ENCODE results near the gene MCOLN3. TPM values are rescaled to one million over a fixed set of nuclear protein-coding genes. Genes with fewer than 3 reads are reported as not detected.

The MCOLN3 gene, protein sequence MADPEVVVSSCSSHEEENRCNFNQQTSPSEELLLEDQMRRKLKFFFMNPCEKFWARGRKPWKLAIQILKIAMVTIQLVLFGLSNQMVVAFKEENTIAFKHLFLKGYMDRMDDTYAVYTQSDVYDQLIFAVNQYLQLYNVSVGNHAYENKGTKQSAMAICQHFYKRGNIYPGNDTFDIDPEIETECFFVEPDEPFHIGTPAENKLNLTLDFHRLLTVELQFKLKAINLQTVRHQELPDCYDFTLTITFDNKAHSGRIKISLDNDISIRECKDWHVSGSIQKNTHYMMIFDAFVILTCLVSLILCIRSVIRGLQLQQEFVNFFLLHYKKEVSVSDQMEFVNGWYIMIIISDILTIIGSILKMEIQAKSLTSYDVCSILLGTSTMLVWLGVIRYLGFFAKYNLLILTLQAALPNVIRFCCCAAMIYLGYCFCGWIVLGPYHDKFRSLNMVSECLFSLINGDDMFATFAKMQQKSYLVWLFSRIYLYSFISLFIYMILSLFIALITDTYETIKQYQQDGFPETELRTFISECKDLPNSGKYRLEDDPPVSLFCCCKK
- total RNA-seq, result not detected

DNA sequence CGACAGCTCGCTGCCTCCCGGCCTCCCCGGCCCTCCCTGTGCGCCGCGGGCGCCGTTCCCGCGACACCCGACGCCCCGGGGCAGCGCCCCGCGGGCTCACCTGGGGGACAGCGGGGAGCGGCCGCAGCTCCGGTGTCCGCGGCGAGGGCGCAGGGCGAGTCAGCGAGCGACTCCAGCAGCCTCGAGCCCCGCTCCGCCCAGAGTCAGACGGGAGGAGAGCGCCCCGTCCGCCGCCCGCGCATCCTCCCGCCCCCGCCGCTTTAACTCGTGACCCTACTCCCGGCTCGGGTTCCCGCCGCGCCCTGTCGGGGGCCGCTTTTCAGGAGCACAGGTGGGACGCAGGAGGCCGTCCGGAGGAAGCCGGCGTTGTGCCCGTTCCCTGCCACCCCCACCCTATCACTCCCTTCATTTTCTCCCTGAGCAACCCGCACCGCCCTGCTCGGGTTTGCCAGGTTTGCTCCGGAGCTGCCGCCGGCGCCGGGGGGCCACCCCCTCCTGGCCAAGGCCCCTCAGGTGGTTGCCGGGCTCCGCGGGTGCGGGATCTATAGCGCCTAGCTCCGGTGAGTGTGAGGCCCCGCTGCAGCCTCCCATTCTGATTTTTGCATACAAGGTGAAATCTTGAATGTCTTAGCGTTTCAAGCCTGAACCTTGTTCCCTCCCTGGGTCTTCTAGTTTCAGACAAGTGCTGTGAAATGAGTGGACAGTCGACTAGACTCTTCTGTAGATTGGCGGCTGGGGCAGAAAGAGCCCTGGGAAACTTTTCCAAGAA is at the start of gene MCOLN3:
Gene MCOLN3 (minus strand): TSS at position 205 of the 769 bp plus-strand sequence. CDS start 3,140 bp downstream, outside the sequence.
- DNase-seq, result no peak

DNA sequence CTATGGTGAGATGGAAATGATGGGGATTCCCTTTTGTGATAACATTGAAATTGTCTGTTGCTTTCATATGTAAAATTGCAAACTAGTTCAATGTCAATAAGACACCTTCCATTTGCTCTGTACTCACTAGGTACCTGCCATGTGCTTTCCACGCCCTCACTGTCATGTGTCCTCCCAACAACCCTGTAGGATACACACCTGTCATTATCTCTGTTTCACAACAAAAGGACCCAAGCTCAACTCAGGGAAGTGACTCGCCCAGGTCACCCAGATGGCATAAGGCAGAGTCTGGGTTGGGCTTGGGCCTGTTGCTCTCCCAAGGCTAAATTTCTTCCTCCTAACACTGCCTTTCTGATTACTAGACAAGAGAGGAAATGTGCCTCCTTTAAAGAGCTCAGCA is 45.3 kb upstream of the MCOLN3 start:
- DNase-seq, result no peak

DNA sequence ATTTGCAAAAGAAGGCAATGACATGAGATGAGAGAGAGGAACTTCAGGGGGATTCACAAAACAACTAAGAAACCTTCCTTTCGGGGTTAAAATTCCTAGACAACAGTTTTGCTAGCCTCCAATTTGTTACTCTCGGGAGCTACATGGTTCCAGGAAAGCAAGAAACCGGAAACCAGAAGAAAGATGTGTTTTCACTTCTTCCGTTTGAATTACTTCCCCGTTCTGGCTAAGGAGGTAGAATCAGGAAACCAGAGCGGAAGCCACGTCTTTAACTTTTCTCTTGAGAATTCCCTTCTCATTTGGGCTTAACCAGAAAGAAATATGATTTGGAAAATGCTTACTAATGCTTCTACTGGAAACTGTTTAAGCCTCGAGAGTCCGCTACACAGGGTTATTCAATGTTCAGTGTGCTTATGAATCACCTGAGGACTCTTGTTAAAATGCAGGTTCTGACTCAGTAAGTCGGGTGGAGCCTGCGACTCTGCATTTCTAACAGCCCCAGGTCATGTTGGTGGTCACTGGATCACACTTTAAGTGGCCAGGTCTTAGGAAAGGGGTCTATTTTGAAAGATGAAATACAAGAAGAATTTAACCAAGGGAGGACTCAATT is 43.5 kb upstream of the MCOLN3 start:
- DNase-seq, result no peak

DNA sequence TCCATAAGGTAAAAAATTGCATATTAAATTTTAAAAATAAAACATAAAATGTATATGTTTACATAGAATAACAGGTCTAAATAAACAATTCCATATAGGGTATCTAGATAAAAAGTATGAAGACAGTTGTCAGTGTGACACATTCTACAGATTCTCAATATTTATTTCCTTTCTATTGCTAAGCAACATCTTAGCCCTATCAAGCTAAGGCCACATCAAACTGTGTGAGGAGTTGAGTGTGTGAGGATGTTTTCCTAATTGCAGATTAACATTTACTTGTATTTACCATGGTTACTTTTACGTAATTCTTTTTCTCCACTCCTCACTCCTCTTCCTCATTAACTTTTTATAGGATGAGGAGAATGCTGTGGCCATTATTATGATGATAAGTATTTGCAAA is 41.9 kb upstream of the MCOLN3 start:
- DNase-seq, result no peak

DNA sequence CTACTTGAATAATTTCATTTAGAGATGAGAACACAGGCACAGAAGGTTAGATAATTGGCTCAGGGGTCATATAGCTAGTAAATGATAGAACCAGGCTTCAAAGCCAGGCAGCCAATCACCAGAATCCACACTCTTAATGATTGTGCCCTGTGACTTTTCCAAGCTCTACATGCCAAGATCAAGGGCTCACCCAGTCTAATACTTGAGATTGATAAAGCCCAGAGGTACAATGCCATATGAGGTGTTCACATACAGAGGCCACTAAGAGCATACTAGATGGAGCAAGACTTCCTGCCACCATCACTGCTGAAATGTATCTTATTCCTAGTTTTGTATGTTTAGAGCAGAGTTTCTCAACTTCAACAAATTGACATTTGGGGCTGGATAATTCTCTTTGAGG is 40.9 kb upstream of the MCOLN3 start:
- no peak for DNase-seq

DNA sequence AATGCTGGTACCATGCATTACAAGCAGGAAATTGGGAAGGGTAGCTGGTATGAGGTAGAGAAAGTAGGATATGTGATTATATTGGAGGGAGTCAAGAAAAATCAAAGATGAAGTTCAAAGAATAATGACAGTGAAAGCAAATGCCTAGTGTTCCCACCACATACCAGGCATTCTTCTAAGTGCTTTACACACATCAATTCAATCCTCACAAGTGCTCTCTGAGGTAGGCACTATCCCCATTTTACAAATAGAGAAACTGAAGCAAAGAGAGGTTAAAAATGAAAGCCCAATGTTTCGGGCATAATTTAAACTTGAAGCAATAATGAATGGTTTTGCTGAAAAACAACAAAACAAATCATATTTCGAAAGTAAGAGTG is 40.1 kb upstream of the MCOLN3 start:
- no peak for DNase-seq

DNA sequence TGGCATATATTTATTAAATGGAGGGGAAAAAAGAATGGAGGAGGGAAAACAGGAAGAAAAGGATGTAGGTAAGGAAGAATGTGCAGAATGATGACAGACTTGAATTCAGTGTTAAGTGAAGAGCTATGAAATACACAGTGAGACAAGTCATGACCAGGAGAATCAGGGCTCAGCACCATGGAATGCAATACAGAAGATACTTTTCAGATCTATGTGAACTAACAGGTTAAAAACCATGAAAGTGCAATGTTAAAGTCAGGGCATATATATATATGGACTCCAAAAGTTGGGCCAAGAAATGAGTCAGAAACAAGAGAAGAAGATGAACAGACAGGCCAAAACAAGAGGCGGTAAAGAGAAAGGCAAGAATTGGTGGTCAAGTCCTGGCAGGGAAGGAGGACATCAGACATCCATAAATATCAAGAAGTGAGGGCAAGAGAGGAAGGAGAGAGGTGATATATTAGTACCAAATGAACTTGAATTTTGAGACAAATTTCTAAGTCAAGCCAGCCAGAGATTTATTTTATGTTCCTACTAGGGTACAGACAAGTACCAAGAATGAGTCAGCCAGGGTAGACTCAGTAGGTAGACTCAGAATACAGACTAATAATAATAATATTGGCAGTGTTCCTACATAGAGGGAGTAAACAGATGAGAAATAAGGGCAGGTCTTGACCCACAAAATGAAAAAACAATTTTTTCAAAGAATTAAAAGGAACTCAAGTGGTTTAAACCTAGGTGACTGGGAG is 39.5 kb upstream of the MCOLN3 start:
- no peak for DNase-seq

DNA sequence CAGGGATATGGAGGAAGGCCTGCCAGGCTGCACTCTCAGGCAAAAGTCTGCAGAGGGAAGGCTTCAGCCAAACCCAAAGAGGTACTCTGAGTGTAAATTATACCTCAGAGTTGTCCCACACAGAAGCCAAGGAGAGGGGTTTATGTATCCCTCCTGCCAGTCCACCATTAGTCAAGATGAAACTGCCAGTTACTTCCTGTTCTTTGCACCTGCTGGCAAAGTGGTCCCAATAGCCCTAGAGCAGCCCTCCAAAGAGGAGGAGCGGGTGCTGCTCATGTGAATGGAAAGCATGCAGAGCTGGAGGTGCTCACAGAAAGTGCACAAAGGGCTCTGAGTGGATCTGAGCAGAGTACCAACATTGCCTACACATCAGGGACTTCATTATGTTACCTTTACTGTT is 37.1 kb upstream of the MCOLN3 start:
- DNase-seq, result no peak

DNA sequence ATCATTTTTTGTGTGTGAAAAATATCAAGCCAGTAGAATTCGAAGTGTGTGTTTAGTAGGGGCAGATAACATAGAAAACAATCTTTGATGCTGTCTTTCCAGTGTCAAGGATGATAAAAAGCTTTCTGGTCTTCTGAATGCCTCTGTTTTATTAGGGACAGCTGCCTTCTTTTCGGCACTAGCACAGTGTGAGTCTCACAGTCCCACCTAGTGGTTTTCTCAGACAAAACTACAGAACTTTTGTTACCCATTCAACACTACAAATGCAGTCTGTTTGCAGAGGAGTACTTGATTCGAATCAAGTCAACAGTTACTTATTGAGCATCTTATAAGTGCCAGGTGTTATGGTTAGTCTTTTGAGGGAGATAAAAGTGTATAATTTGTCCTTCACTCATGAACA is 30.6 kb upstream of the MCOLN3 start:
- DNase-seq, result no peak

DNA sequence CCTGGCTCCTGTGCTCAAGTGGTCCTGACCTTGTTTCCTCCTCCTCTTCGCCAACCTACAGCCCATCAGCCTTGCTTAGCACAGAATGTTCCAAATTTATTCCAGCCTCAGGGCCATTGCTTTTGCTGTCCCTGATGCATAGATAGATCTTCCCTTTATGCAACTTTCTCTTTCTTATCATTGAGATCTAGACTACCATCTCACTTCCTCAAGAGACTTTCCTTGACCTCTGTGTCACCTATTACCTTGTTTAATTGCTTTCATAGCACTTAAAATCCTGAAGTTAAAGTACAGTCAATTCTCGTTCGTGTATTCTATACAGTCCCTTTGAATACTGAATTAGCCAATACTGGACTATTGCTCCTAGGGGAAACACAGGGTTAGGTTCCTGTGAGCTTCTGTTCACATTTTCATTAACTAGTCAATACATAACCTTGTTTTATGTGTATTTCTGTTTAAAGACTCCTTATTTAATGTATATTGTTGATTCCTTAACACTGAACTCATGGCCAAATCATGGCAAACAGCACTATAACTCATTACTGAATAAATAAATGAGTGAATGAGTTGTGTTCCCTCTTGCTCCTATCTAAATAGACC is 26.2 kb upstream of the MCOLN3 start:
- DNase-seq, result no peak

DNA sequence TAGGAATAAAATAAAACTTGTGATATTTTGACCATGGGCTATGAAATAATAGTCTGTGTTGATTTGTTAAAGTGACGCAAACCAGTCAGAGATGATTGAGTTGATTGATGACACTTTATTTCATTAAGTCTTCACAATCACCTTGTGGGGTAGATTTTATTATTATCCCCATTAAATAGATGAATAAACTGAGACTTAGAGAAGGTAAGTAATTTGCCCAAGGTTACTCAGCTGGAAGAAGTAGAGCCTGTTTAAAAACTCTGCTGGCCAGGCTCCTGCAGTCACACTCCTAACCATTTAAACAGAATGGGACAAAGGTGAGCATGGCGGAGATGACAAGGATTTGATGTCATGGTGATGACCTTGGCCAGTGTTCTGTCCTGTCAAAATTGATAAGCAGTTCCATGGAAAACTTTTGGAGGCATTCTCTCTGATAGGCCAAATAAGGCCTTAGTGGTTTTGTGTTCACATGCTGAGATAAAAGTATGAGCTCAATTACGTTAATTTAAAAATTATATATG is 22.7 kb upstream of the MCOLN3 start:
- DNase-seq, result no peak

DNA sequence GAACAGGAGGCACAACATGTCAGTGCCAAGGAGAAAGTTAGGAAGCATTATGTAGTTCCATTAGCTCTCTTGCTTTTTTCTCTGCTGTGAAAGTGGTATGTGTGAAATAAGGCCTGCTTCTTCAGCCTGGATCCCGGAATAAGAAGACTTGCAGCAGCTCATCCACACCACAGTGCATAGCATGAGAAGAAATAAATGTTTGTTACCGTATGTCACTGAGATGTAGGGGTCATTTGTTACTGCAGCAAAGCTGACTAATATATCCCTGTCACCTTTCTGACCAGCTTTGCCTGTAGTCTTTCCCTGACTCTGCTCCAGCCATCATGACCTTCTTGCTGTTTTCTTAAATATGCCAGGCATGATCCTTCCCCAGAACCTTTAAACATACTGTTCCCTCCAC is 20.5 kb upstream of the MCOLN3 start:
- no peak for DNase-seq

DNA sequence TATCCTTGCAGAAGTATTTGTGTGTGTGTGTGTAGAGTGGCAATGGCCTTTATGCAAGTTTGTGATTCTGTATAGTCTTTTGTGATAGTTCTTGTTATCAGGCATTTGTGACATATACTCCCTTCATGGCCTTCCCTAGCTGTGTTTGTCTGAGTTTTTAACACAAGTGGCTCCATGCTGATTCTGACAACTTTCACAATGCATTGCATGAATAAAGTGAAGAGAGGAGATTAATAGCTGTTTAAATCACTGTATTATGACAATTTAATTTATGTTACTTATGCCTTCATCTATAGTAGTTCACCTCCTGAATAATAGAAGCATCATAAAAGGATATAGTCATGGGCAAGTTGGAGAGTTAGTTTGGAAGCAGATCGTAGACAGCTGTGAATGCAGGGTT is 17.2 kb upstream of the MCOLN3 start:
- no peak for DNase-seq

DNA sequence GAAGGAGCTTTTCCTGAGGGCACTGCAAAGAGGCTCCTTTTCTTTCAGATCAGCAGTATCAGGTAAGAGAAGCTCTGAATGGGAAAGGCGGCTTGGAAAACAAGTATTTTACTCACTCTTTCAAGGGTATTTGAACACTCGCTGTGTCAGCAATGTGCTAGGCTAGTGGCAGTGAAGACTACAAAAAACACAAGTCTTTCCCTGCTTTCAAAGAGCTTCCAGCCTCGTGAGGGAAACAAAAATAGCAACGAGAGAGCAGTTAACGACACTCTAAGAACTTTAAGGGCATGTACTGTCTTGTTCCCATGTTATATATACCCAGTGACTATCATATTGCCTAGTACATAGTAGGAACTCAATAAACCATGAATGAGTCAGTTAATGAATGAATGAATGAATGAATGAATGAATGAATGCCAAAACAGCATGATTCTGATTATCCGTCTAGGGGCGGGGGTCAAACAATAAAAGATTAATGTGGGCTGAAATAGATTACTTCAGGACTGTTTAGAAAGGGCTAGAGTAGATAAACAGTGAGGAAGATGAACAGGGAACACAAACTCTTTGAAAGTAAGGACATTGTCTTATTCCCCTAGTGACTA is 14.2 kb upstream of the MCOLN3 start:
- no peak for DNase-seq

DNA sequence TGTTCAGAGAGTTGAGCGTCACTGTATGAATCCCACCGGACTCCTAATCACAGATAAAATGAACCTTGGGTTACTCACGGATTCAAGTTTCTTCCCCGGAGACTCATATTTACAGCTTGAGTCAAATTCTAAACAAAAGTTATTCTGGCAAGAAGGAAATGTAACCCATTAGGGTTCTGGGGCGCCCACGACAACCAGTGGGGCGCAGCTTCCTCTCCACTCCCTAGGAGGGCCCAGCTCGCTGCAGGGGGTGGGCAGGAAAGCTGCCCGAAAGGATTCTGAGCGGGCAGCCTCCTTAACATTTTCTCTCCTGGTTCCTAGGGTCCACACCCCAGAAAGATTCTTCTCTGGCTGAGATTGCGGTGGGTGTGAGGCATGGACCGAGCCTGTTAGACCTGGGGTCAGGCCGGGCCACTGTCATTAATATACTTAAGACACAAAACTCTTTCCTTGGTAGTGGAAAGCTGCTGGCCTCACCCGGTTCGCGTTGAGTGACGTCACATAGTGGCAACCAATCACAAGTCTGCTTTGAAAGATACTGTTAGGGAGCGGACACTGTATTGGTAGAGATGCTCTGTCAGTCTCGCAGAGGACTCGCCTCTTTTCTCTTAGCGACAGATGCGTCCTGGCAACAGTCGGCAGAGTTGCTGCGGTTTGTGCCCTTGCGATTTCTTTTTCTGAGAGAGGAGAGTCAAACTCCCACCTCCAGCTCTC is 13.6 kb upstream of the MCOLN3 start:
- DNase-seq, result peak; percentile 72

DNA sequence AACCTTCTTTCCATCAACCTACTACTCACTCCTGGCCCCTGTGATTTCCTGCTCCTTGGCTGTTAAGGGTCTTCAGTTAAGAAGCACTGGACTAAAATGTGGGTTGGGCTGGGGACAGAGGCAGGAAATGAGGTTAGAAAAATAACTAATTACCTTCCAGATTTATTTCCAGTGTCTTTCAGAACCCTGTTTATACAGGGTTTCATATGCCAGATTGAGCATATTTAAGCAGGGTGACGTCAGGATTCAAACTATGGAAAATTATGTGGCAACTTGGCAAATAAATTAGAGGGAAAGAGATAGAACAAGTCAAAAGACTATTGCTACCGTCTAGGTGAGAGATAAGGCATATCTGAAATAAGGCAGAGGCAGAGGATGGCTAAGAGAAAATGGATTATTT is 11.7 kb upstream of the MCOLN3 start:
- DNase-seq, result no peak

DNA sequence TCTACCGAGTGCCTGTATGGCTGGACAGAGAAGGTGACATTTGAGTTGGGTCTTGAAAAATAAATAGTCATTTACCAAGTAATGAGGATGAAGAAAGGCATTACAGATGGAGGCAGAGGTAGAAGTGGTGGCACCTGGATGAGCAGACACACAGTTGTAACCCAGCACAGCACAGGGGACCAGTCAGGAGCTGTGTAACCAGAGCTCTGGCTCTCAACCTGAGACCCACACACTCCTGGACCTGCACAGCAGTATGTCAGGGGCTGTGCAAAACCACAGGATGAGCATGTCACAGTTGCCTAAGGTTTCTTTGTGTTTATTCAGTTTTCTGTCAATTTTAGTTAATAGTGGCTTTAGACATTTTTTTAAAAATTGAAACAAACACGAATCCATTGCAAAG is 11.3 kb upstream of the MCOLN3 start:
- no peak for DNase-seq

DNA sequence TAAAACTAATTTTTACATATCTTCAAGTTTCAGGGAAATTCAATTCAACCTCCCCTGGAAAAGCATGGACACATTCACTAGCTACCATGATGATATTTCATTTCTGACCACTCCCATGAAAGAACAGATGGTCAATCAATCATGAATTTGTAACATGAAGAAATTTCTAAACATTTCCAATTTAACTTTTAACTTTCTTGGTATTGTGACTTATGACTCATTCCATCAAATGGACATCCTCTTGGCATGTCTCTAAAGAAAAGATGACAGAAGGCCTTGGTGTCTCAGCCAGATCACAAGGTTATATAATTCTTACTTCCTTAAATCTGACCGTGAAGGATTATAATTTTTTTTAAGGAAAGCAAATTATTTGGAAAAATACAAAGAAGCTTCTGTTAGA is 10.5 kb upstream of the MCOLN3 start:
- no peak for DNase-seq

DNA sequence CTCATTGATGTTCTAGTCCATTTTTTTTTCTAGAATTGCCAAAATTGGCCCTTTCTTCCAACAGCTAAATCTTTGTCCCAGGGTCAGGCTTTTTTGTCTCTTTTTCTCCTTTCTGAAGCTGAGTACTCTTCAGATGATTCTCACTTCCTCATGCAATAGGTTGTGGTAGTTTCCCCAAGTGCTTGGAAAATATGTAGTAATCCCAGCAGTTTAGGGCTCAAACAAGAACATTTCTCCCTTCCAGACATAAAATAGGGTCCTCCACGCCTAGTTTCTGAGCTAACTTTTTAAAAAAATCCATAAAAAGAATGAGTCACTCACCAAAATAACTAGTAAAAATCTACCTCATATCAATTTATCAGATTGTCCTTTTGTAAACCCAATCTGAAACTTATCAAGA is 10.0 kb upstream of the MCOLN3 start:
- no peak for DNase-seq

DNA sequence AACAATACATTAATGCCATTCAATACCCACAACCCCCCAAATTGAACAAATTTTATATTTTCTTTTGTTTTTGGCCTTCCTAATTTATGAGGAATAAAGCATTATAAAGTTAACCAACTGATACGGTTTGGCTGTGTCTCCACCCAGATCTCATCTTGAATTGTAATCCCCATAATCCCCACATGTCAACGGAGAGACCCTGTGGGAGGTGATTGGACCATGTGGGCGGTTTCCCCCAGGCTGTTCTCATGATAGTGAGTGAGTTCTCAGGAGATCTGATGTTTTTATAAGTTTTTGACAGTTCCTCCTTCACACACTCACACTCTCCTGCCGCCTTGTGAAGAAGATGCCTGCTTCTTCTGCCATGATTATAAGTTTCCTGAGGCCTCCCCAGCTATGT is 6.4 kb upstream of the MCOLN3 start:
- no peak for DNase-seq

DNA sequence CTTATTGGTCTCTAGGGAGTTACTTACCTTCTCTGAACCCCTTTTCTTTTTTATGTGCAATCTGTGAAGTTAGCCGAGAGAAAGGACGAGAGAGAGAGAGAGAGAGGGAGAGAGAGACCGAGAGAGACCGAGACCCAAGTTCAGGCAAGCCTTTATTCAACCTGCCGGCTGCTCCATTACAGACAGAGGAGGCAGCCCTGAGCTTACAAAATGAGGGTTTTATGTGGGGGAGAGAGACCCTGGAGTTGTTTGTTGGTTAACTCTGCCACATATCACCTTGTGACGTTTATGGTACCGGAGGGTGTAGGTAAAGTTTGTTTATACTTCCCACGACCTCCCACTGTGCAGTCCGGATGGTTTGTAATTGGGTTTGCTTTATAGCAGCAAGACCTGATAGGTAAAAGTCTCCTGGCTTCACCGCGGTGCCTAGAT is 1.5 kb upstream of the MCOLN3 start:
- DNase-seq, result no peak

Measured in occipital lobe (tissue), 2 donors.